Measurements from ENCODE around the gene CARD18.
"Not testable (repeated sequence)": the region's sequence is repeated elsewhere in the genome, so short reads cannot be mapped to it uniquely, and the experiment has no call there.

Gene CARD18

DNA sequence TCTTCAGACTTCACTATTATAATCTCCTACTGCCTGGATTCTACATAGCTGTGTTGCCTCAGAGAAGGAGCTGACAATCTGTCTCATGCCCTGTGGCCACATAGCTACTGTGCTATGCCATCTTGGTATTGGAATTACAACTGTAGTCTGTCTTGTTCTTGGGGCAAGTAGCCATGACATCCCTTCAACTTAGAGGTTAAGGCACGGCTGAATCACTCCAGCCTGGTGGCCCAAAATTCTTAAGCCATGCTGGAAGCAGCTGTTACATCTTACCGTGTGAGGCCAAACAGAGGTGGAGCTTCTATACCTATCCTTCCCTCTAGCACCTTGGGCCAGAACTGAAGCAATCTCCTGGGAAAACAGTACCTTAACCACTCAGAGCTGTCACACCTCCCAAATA, 14.8 kb downstream of the CARD18 start:
- POLR2A ChIA-PET (ENCODE audit: low non-redundant PET), result no interaction called here
- CTCF ChIA-PET, result no interaction called here
- no peak for DNase-seq (ENCODE audit: low spot score)
- TF ChIP-seq, protein P1, sequence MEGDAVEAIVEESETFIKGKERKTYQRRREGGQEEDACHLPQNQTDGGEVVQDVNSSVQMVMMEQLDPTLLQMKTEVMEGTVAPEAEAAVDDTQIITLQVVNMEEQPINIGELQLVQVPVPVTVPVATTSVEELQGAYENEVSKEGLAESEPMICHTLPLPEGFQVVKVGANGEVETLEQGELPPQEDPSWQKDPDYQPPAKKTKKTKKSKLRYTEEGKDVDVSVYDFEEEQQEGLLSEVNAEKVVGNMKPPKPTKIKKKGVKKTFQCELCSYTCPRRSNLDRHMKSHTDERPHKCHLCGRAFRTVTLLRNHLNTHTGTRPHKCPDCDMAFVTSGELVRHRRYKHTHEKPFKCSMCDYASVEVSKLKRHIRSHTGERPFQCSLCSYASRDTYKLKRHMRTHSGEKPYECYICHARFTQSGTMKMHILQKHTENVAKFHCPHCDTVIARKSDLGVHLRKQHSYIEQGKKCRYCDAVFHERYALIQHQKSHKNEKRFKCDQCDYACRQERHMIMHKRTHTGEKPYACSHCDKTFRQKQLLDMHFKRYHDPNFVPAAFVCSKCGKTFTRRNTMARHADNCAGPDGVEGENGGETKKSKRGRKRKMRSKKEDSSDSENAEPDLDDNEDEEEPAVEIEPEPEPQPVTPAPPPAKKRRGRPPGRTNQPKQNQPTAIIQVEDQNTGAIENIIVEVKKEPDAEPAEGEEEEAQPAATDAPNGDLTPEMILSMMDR (conservative IDR thresholded peaks at IDR 0.05; ENCODE audit: low read depth), result no peak
- H3K27ac ChIP-seq, result no peak overlapping the region

DNA sequence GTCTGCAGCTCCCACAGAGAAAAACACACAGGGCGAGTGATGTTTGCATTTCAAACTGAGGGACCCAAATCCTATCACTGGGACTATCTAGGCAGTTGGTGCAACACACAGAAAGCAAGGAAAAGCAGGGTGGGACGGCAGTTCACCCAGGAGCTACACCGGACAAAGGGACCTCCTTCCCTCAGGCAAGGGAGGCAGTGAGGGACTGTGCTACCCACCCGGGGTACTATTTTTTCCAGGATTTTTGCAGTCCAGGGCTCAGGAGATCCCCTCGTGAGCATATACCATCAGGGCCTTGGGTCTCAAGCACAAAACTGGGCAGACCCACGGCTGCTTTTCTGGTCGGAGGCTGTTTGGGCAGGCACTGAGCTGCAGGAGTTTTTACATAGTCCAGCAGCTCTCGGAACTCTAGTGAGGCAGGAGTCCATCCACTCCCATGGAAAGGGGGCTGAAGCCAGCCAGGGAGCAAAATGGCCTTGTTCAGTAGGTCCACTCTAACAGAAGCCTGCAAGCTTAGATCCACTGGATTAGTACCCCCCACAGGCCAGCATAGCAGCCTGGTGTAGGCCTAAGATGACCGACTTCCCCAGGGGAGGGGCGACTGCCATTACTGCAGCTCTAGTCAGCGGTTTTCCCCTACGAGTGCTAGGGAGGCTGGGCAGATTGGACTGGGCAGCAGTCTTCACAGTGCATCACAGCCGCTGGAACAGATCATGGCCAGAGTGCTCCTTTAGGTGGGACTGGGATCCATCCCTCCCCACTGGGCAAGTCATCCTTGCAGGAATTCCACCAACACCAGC, 28.2 kb downstream of the CARD18 start:
- ChIA-PET CTCF (interaction anchor here (0.5 to 0.7 kb wide), 2 partner anchors 92 to 177 kb away, joined by 3 to 4 read pairs; no protein-coding TSS in a partner anchor), POLR2A (ENCODE audit: low non-redundant PET) (no interaction called here)
- no peak for DNase-seq (ENCODE audit: low spot score)
- no peak overlapping the region for H3K27ac ChIP-seq
- TF ChIP-seq, protein P1 (conservative IDR thresholded peaks at IDR 0.05; ENCODE audit: low read depth), result no peak

DNA sequence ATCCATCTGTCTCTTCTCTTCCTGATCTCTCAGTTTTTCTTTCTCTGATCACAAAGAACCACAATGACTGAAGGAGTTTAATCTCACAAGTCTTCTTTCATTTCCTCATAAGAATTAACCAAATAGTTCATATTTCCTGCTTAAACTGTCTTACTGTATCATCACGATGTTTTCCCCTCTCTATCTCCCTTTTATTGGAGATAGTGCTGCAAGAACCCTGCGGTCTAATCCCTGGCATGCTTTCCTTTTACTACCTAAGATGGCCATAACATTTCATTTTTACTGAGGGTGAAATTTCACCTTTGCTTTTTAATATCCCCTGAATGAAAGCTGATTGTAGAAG, 28.9 kb downstream of the CARD18 start:
- POLR2A ChIA-PET (ENCODE audit: low non-redundant PET), result no interaction called here
- DNase-seq (ENCODE audit: low spot score), result no peak
- TF ChIP-seq, protein P1 (conservative IDR thresholded peaks at IDR 0.05; ENCODE audit: low read depth), result no peak
- CTCF ChIA-PET, result interaction anchor here (0.5 to 0.7 kb wide), 2 partner anchors 93 to 176 kb away, joined by 3 to 4 read pairs; no protein-coding TSS in a partner anchor
- H3K27ac ChIP-seq, result no peak overlapping the region

DNA sequence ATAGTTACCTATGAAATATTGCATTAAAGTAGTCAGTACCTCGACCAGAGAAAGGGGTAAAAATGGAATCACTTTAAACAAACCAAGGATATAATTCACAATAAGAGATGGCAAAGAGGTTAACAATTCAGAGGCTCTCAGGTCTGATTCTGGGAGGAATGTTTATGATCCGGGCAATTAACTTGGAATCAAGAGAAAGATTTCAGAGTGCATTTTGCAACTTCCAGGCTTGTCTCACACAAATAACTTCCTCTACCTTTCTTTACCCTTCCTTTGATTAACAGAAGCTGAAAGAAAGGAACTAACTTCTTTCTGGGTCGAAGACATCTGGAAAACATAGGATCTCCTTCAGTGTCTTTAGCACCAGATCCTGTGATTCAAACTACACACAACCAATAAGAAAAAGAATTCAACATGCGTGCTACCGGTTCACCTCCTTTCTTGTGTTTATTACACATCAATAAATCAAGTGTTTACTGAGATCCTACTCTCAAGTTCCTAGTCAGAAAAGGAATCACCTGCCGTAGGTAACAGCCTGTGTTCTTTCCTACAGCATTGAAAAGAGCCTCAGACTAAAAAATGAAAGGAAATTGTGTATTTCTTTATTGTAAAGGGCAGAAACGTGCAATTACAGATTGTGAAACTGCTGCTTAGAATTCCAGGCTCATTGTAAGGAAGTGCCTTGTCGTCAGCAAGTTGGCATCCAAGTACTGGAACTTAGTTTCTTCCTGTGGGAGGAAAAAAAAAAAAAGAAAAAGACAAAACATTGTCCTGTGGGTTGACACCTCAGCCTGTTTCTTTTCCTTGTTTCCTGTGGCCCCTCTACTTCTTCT, 29.5 kb downstream of the CARD18 start:
- ChIA-PET CTCF (interaction anchor here (0.5 kb wide), 1 partner anchor 94 kb away, joined by 4 read pairs; no protein-coding TSS in a partner anchor), POLR2A (ENCODE audit: low non-redundant PET) (no interaction called here)
- no peak for DNase-seq (ENCODE audit: low spot score)
- TF ChIP-seq, protein P1 (conservative IDR thresholded peaks at IDR 0.05; ENCODE audit: low read depth), result no peak
- H3K27ac ChIP-seq, result no peak overlapping the region

DNA sequence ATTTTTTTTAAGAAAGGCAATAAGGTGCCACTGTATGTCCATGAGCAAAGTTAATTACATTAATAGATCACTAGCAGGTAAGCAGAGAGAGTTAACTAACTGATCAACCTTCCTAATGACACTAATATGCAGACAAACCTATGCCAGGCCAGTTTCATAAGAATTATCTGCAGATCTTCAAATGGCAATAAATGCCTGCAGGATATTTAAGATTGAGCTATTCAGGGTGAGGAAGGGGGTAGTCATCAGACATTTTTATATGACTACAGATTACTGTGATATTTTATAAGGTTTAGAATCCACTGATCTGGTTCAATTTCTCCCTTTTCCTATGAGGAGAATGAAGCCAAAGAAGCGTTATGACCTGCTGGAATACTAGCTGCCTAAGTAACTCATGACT, 30.2 kb downstream of the CARD18 start:
- DNase-seq (ENCODE audit: low spot score), result no peak
- ChIA-PET CTCF (interaction anchor here (0.6 kb wide), 1 partner anchor 754 kb away, joined by 3 read pairs; no protein-coding TSS in a partner anchor), POLR2A (ENCODE audit: low non-redundant PET) (no interaction called here)
- no peak overlapping the region for H3K27ac ChIP-seq
- TF ChIP-seq, protein P1 (conservative IDR thresholded peaks at IDR 0.05; ENCODE audit: low read depth), result no peak

DNA sequence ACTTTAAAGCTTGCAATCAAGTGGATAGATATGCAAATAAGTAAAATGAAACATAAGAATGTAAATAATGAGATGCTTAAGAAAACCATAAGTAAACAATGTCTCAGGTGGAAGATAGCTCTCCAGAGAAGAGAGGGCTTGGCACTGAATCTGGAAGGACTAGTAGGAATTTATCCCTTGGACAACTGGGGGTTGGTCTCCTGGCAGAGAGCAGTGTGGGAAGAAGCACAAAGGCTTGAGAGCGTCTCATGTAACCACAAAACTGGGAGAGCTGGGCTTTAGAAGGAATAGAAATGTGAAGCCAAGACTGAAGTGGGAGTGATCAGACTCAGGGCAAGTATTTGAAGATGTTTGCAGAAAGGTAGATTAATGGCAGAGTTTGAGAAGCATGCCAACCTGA, 31.3 kb downstream of the CARD18 start:
- ChIA-PET CTCF (no interaction called here), POLR2A (ENCODE audit: low non-redundant PET) (no interaction called here)
- DNase-seq (ENCODE audit: low spot score), result no peak
- TF ChIP-seq, protein P1 (conservative IDR thresholded peaks at IDR 0.05; ENCODE audit: low read depth), result no peak
- no peak overlapping the region for H3K27ac ChIP-seq

DNA sequence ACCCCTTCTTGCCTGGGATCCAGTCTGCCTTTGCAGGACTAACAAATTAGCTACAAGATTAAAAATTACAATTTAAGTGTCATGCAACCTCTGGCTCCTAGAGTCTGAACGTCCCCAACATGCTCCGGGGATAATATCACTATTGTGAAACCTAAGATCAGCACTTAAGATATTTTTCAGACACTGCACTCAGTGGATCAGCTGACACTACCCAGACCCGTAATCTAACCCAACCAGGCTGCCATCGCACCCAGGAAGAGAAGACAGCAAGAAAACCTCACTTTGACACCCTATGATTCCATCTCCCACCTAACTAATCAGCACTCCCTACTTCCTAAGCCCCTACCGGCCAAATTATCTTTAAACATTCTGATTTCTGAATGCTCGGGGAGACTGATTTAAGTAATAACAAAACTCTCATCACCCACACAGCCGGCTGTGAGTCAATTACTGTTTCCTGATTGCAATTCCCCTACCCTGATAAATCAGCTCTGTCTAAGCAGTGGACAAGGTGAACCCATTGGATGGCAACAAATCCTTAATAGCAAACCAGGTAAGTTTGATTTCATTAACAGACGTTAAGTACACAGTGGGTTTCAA, 32.2 kb downstream of the CARD18 start:
- CTCF ChIA-PET; DNase-seq (ENCODE audit: low spot score); H3K27ac ChIP-seq; POLR2A ChIA-PET (ENCODE audit: low non-redundant PET): not testable (repeated sequence)

Measured in RWPE1 (cell line).